ENCODE measurements around the gene GPR15.

Gene GPR15

DNA sequence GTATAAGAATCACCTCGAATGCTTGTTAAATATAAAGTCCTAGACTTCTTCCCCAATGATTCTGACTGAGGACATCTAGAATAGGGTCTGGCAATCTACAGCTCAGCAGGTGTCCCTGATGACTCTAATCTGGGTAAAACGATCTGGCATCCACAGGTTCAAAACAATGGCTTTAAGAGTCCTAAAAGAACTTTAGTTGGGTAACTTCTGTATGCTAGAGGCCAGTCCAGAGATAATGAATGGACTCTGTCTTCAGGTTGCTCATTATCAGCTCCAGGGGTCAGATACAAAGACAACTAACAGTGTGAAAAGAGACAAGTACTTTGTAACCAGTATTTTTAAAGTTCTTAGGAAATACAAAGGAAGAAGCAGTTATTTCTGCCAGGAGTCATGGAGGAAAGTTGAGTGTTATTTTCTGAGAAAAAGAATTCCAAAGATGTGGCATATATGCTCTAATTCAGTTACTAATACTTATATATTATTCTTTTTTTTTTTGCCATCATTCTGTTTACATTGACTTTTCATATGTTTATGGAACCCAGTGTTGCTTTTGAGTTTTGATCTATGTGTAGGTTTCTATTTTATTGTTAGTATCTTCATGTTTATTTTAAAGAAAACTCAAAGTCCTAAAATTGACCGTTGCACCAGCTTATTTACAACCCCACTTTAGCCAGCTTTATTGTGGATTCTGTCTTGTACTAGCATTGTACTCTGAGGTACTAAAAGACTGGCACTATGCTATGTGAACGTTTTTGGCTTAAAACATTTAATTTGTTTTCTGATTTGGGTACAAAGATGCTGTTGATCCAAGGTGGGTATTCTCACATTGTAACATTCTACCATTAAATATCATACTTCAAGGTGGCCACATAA lies 3.1 kb upstream of the GPR15 start:
- POLR2A ChIA-PET (ENCODE audit: low non-redundant PET) = no interaction called here
- TF ChIP-seq, protein P1, sequence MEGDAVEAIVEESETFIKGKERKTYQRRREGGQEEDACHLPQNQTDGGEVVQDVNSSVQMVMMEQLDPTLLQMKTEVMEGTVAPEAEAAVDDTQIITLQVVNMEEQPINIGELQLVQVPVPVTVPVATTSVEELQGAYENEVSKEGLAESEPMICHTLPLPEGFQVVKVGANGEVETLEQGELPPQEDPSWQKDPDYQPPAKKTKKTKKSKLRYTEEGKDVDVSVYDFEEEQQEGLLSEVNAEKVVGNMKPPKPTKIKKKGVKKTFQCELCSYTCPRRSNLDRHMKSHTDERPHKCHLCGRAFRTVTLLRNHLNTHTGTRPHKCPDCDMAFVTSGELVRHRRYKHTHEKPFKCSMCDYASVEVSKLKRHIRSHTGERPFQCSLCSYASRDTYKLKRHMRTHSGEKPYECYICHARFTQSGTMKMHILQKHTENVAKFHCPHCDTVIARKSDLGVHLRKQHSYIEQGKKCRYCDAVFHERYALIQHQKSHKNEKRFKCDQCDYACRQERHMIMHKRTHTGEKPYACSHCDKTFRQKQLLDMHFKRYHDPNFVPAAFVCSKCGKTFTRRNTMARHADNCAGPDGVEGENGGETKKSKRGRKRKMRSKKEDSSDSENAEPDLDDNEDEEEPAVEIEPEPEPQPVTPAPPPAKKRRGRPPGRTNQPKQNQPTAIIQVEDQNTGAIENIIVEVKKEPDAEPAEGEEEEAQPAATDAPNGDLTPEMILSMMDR (conservative IDR thresholded peaks at IDR 0.05; ENCODE audit: low read depth) = no peak
- CTCF ChIA-PET = interaction anchor here (0.7 kb wide), 1 partner anchor 17 kb away, joined by 3 read pairs; no protein-coding TSS in a partner anchor
- H3K27ac ChIP-seq = no peak overlapping the region
- DNase-seq (ENCODE audit: low spot score) = no peak

DNA sequence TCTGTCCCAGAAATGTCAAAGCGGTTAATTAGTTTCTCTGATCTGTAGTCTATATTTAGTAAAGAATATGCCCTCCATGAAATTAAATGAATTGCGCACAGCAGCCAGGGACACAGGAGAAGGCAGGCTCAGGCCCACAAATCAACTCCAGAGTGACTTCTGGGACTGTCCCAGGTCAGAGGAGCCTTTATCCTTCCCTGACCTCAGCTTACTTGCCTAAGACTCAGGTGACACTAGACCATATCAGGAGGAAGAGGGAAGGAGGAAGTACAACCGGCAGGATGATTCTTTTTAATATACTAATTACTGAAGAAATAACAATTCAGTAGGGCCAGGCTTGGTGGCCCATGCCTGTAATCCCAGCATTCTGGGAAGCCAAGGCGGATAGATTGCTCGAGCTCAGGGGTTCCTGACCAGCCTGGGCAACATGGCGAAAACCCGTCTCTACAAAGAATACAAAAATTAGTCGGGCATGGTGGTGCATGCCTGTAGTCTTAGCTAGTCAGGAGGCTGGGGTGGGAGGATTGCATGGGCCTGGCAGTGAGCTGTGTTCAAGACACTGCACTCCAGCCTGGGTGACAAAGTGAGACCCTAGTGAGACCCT lies 1.8 kb upstream of the GPR15 start:
- no peak overlapping the region for H3K27ac ChIP-seq

DNA sequence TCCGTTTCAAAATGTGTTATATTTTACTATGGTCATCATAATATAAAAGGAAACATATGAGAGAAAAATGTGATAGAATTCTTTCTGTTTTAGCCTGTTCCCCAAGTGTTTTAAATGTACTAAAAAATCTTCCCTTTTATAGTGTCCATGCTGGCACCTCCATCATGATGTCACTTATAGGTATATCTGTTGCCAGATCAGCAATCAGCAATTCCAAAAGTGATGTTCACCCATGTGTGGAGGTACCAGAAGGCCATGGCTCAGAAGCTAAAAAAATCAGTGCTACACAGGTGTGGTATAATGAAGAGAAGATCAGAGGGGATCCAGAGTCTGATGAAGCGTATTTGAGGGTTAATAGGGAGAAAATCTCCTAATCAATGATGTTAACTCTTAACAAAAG lies 1.1 kb upstream of the GPR15 start:
- ChIA-PET POLR2A (ENCODE audit: low non-redundant PET) (no interaction called here), CTCF (no interaction called here)
- no peak overlapping the region for H3K27ac ChIP-seq
- TF ChIP-seq, protein P1 (conservative IDR thresholded peaks at IDR 0.05; ENCODE audit: low read depth) = no peak
- no peak for DNase-seq (ENCODE audit: low spot score)

More for the DNA sequence above, 1.8 kb upstream of the GPR15 start:
- no peak for DNase-seq (ENCODE audit: low spot score)
- POLR2A ChIA-PET (ENCODE audit: low non-redundant PET) = no interaction called here
- TF ChIP-seq, protein P1 (conservative IDR thresholded peaks at IDR 0.05; ENCODE audit: low read depth) = no peak
- CTCF ChIA-PET = no interaction called here

DNA sequence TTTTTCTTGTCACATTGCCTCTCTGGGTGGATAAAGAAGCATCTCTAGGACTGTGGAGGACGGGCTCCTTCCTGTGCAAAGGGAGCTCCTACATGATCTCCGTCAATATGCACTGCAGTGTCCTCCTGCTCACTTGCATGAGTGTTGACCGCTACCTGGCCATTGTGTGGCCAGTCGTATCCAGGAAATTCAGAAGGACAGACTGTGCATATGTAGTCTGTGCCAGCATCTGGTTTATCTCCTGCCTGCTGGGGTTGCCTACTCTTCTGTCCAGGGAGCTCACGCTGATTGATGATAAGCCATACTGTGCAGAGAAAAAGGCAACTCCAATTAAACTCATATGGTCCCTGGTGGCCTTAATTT lies 478 bp downstream of the GPR15 start:
- CTCF ChIA-PET = interaction anchor here (0.6 kb wide), 1 partner anchor 582 kb away, joined by 6 read pairs; no protein-coding TSS in a partner anchor

DNA sequence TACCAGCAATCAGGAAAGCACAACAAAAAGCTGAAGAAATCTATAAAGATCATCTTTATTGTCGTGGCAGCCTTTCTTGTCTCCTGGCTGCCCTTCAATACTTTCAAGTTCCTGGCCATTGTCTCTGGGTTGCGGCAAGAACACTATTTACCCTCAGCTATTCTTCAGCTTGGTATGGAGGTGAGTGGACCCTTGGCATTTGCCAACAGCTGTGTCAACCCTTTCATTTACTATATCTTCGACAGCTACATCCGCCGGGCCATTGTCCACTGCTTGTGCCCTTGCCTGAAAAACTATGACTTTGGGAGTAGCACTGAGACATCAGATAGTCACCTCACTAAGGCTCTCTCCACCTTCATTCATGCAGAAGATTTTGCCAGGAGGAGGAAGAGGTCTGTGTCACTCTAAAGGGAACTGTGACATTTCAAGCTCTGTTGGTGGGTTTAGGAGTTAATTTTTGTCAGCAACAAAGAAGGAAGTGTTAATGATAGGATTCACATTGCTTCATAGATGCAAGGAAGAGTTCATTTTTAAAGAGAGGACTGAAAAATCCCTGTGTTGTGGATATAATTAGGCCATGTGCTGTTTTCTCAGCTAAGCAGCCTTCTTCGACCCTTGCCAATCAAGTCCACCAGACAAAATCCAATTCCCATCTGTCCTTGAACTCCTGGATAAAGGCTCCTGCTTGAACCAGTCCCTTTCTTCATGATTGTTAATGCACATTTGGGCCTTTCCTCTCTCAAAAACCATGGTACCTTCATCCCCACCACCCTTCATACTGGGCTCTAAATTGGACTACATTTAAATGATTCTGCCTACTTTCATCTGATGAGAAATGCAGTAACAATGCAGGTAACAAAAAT lies 1.2 kb downstream of the GPR15 start:
- H3K27ac ChIP-seq = no peak overlapping the region
- POLR2A ChIA-PET (ENCODE audit: low non-redundant PET) = no interaction called here
- no peak for DNase-seq (ENCODE audit: low spot score)
- TF ChIP-seq, protein P1 (conservative IDR thresholded peaks at IDR 0.05; ENCODE audit: low read depth) = no peak
- CTCF ChIA-PET = no interaction called here

More for the DNA sequence above, 478 bp downstream of the GPR15 start:
- no peak for DNase-seq (ENCODE audit: low spot score)
- POLR2A ChIA-PET (ENCODE audit: low non-redundant PET) = no interaction called here
- TF ChIP-seq, protein P1 (conservative IDR thresholded peaks at IDR 0.05; ENCODE audit: low read depth) = no peak
- H3K27ac ChIP-seq = no peak overlapping the region

DNA sequence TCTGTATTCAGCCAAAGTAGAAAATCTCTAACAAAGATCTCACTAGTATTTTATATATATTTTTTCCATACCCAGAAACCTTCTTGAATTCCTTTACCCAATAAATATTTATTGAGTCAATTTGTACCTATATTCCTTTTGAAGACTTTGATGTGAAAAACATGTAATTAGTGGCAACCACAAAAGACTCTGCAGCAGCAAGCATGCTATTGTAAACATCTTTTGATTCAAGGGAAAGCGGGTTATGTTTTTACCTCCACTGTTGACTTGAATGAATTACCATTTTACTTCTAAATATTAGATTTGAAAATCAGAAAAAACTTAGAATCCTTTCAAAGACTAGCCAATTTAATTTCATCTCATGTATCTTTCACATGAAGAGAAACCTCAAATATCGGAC lies 2.4 kb downstream of the GPR15 start:
- no peak for DNase-seq (ENCODE audit: low spot score)
- ChIA-PET POLR2A (ENCODE audit: low non-redundant PET) (no interaction called here), CTCF (interaction anchor here (0.7 kb wide), 1 partner anchor 12 kb away, joined by 3 read pairs; no protein-coding TSS in a partner anchor)

More for the DNA sequence above, 2.4 kb downstream of the GPR15 start:
- TF ChIP-seq, protein P1 (conservative IDR thresholded peaks at IDR 0.05; ENCODE audit: low read depth) = no peak
- no peak overlapping the region for H3K27ac ChIP-seq
